GM12874 (cell line): ENCODE measurements around the gene PDE8B.

Experiments
- CTCF ChIP-seq: IDR thresholded peaks from 2 replicates; pipeline ENCODE4 v1.5.1; 2011; ENCODE audit warnings: low read depth, mild to moderate bottlenecking, control low read depth, low read length, moderate library complexity; ENCODE audit not compliant: insufficient read depth

The PDE8B gene

DNA sequence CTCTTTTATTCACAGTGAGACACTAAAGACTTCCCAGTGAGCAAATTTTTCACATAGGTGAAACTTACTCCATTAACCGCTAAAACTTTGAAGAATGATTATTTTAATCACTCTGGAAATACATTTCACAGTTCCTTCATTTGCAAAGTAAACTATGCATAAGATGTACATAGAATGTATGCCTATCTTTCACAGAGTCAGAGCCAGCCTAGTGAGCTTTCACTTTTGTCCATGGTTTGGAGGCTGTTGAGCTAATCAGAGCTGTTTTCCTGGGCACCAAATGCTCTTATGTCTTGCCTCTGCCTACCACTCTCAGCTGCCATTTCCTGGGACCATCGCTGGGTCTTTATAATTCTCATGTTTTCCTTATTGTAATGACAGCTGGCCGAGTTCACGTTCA, 67.3 kb downstream of the PDE8B start:
- no peak for TF ChIP-seq CTCF

DNA sequence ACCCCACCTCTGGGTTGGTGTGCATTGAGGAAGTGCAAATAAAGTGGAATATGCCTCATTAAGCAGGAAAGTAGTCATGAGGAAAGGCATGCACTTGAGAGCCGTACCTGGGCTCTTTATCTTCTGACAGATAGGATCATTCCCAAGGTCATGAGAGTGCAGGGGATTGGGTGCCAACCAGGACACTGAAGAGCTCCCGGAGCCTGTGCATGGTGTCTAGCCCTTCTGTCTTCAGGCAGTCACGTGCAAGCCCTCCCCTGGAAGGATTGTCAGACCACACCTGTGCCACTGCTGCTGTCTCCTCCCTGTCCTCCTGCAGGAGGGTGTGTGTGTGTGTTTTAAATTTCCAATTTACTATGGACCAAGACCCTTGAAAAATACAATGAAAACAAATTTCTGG, 69.6 kb downstream of the PDE8B start:
- TF ChIP-seq CTCF, result no peak

GRCh38 chr5:77281969-77282336, 71.5 kb downstream of the PDE8B start:
- TF ChIP-seq CTCF, result no peak

GRCh38 chr5:77282337-77283027, 72.0 kb downstream of the PDE8B start:
- TF ChIP-seq CTCF, result no peak

DNA sequence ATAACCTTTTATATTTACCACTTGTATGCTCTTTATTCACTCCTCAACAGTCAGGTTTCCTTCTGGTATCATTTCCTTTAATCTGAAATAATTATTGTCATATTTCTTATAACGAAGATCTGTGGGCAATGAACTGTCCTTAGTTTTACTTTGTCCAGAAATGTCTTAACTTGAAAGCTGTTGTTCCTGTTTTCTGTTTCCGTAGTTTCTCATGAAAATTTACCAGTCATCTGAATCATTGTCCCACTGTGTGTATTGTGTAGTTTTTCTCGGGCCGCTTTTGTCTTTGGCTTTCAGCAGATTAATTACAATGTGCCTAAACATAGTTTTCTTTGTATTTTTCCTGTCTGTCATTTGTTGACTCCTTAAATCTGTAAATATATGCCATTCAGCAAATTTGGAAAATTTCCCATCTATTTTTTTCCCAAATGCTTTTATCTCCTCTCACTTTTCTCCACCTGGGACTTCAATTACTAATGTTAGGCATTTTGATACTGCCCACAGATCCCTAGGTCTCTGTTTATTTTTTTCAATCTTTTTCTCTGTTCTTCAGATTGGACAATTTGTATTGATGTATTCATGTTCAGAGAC, 74.9 kb downstream of the PDE8B start:
- no peak for TF ChIP-seq CTCF

GRCh38 chr5:77292026-77292757, 81.7 kb downstream of the PDE8B start:
- no peak for TF ChIP-seq CTCF

GRCh38 chr5:77294185-77294584, 83.7 kb downstream of the PDE8B start:
- TF ChIP-seq CTCF, result no peak
